HEK293 (cell line): Measurements from ENCODE around the gene HHIPL1.

ENCODE experiments used
- CTCF ChIA-PET: fragments of 350-600 bp; formaldehyde crosslinking; extraction: SDS; loops from one replicate; lab custom pipeline; 2021; ENCODE audit warnings: antibody characterized with exemption; lab: Yijun Ruan, JAX
- POLR2A ChIA-PET: fragments of 300-600 bp; formaldehyde crosslinking; extraction: SDS; loops from one replicate; lab custom pipeline; 2020; ENCODE audit warnings: antibody characterized with exemption, inconsistent platforms; lab: Yijun Ruan, JAX
- H3K27ac ChIP-seq: fragments of 200-500 bp; sonication (Bioruptor generic); 2 replicates; pipeline ENCODE4 v1.5.1; 2014; ENCODE audit warnings: low read depth, low read length, control low read depth, inconsistent platforms; ENCODE audit errors: extremely low read depth
- H3K36me3 ChIP-seq, 2 experiments: fragments of 200-500 bp in 1 of 2; sonication (Bioruptor generic) in 1 of 2; 1 replicate in 1 of 2; 2 replicates in 1 of 2; pipeline ENCODE4 v1.5.1; 2014 to 2017; ENCODE audit warnings: inconsistent platforms in 2 of 2, low read length in 2 of 2; ENCODE audit not compliant: control insufficient read depth in 2 of 2, insufficient read depth in 1 of 2
- H3K4me1 ChIP-seq: fragments of 200-500 bp; sonication (Bioruptor generic); 2 replicates; pipeline ENCODE4 v1.5.1; 2014; ENCODE audit warnings: mild to moderate bottlenecking, low read length, inconsistent platforms; ENCODE audit not compliant: control insufficient read depth, insufficient read depth
- H3K4me3 ChIP-seq: 2 replicates; pipeline ENCODE4 v1.5.1; 2011; ENCODE audit warnings: low read depth, mild to moderate bottlenecking, control low read depth, low read length, moderate library complexity
- H3K9me3 ChIP-seq: fragments of 200-500 bp; sonication (Bioruptor generic); 2 replicates; pipeline ENCODE4 v1.5.1; 2014; ENCODE audit warnings: low read depth, low read length, inconsistent platforms; ENCODE audit not compliant: control insufficient read depth, insufficient read depth
- GLIS2 ChIP-seq: fragments of 450-650 bp; formaldehyde crosslinking; IDR thresholded peaks from 2 replicates; pipeline ENCODE4 v1.5.1; 2016; ENCODE audit warnings: missing biosample characterization, missing genetic modification characterization
- KLF10 ChIP-seq: fragments of 450-650 bp; IDR thresholded peaks from 2 replicates; pipeline ENCODE4 v1.5.1; 2018; ENCODE audit warnings: missing biosample characterization, mild to moderate bottlenecking, missing genetic modification characterization
- KLF8 ChIP-seq: fragments of 450-650 bp; formaldehyde crosslinking; IDR thresholded peaks from 2 replicates; pipeline ENCODE4 v1.5.1; 2016; ENCODE audit warnings: missing biosample characterization, missing genetic modification characterization
- KLF9 ChIP-seq: fragments of 450-650 bp; formaldehyde crosslinking; IDR thresholded peaks from 2 replicates; pipeline ENCODE4 v1.5.1; 2016; ENCODE audit warnings: missing biosample characterization, missing genetic modification characterization, low read depth
- OSR2 ChIP-seq: fragments of 450-650 bp; formaldehyde crosslinking; IDR thresholded peaks from 2 replicates; pipeline ENCODE4 v1.5.1; 2016; ENCODE audit warnings: missing biosample characterization, missing genetic modification characterization
- TSHZ1 ChIP-seq: fragments of 450-650 bp; formaldehyde crosslinking; IDR thresholded peaks from 2 replicates; pipeline ENCODE4 v1.5.1; 2016; ENCODE audit warnings: missing biosample characterization, missing genetic modification characterization, borderline replicate concordance
- ZBTB10 ChIP-seq: fragments of 450-650 bp; formaldehyde crosslinking; IDR thresholded peaks from 2 replicates; pipeline ENCODE4 v1.5.1; 2016; ENCODE audit warnings: missing biosample characterization, missing genetic modification characterization
- ZBTB6 ChIP-seq: fragments of 450-650 bp; formaldehyde crosslinking; IDR thresholded peaks from 2 replicates; pipeline ENCODE4 v1.5.1; 2017; ENCODE audit warnings: missing biosample characterization, missing genetic modification characterization
- ZBTB8A ChIP-seq: fragments of 450-650 bp; formaldehyde crosslinking; IDR thresholded peaks from 2 replicates; pipeline ENCODE4 v1.5.1; 2016; ENCODE audit warnings: missing biosample characterization, missing genetic modification characterization
- ZEB2 ChIP-seq: fragments of 450-650 bp; formaldehyde crosslinking; IDR thresholded peaks from 2 replicates; pipeline ENCODE4 v1.5.1; 2016; ENCODE audit warnings: missing biosample characterization, missing genetic modification characterization
- ZNF114 ChIP-seq: fragments of 450-650 bp; formaldehyde crosslinking; IDR thresholded peaks from 2 replicates; pipeline ENCODE4 v1.5.0; 2017; ENCODE audit warnings: missing biosample characterization, missing genetic modification characterization
- ZNF184 ChIP-seq: fragments of 450-650 bp; IDR thresholded peaks from 2 replicates; pipeline ENCODE4 v1.5.1; 2018; ENCODE audit warnings: missing biosample characterization, mild to moderate bottlenecking, missing genetic modification characterization
- ZNF341 ChIP-seq: fragments of 450-650 bp; formaldehyde crosslinking; IDR thresholded peaks from 2 replicates; pipeline ENCODE4; 2016; ENCODE audit warnings: low read depth, missing biosample characterization, missing genetic modification characterization
- ZNF404 ChIP-seq: fragments of 450-650 bp; formaldehyde crosslinking; IDR thresholded peaks from 2 replicates; pipeline ENCODE4 v1.5.1; 2017; ENCODE audit warnings: missing biosample characterization, missing genetic modification characterization
- ZNF473 ChIP-seq: fragments of 450-650 bp; formaldehyde crosslinking; IDR thresholded peaks from 2 replicates; pipeline ENCODE4 v1.5.1; 2017; ENCODE audit warnings: missing biosample characterization, missing genetic modification characterization
- ZNF513 ChIP-seq: fragments of 450-650 bp; IDR thresholded peaks from 2 replicates; pipeline ENCODE4 v1.5.1; 2018; ENCODE audit warnings: missing biosample characterization, missing genetic modification characterization
- ZNF561 ChIP-seq: fragments of 450-650 bp; IDR thresholded peaks from 2 replicates; pipeline ENCODE4 v1.5.1; 2018; ENCODE audit warnings: missing biosample characterization, missing genetic modification characterization, borderline replicate concordance
- ZNF580 ChIP-seq: fragments of 450-650 bp; formaldehyde crosslinking; IDR thresholded peaks from 2 replicates; pipeline ENCODE4 v1.5.1; 2016; ENCODE audit warnings: missing biosample characterization, missing genetic modification characterization
- ZNF596 ChIP-seq: fragments of 450-650 bp; IDR thresholded peaks from 2 replicates; pipeline ENCODE4 v1.5.0; 2018; ENCODE audit warnings: missing biosample characterization, mild to moderate bottlenecking, missing genetic modification characterization, moderate library complexity
- ZNF610 ChIP-seq: fragments of 450-650 bp; formaldehyde crosslinking; IDR thresholded peaks from 2 replicates; pipeline ENCODE4 v1.5.1; 2016; ENCODE audit warnings: missing biosample characterization, missing genetic modification characterization, borderline replicate concordance
- ZNF660 ChIP-seq: fragments of 450-650 bp; IDR thresholded peaks from 2 replicates; pipeline ENCODE4 v1.5.1; 2018; ENCODE audit warnings: missing biosample characterization, mild to moderate bottlenecking, missing genetic modification characterization
- ZNF677 ChIP-seq: fragments of 450-650 bp; IDR thresholded peaks from 2 replicates; pipeline ENCODE4 v1.5.0; 2018; ENCODE audit warnings: missing biosample characterization, mild to moderate bottlenecking, missing genetic modification characterization, moderate library complexity
- ZNF692 ChIP-seq: fragments of 450-650 bp; formaldehyde crosslinking; IDR thresholded peaks from 2 replicates; pipeline ENCODE4 v1.5.1; 2016; ENCODE audit warnings: missing biosample characterization, missing genetic modification characterization
- ZNF76 ChIP-seq: fragments of 450-650 bp; formaldehyde crosslinking; IDR thresholded peaks from 2 replicates; pipeline ENCODE4; 2016; ENCODE audit warnings: low read depth, missing biosample characterization, missing genetic modification characterization, borderline replicate concordance
- ZSCAN30 ChIP-seq: fragments of 450-650 bp; IDR thresholded peaks from 2 replicates; pipeline ENCODE4 v1.5.1; 2018; ENCODE audit warnings: missing biosample characterization, mild to moderate bottlenecking, missing genetic modification characterization, moderate library complexity
- ZXDB ChIP-seq: fragments of 450-650 bp; formaldehyde crosslinking; IDR thresholded peaks from 2 replicates; pipeline ENCODE4 v1.5.1; 2016; ENCODE audit warnings: missing biosample characterization, missing genetic modification characterization

HHIPL1 gene

GRCh38 chr14:99604278-99604765 lies 40.6 kb upstream of the HHIPL1 start:
- Histone ChIP-seq H3K36me3 (peaks cover 0 to 4% of the 10 kb centered on the region in 2 experiments; a peak in 1 of 3 replicates), H3K27ac (peak overlapping the region; percentile 93), H3K4me1 (peaks cover 15% of the 10 kb centered on the region), H3K9me3 (no peaks in the 10 kb centered on the region), H3K4me3 (peak overlapping the region; percentile 64)
- CTCF ChIA-PET, result interaction anchor here (1.0 to 1.1 kb wide), 2 partner anchors 26 to 121 kb away, joined by 3 read pairs; no protein-coding TSS in a partner anchor
- POLR2A ChIA-PET, result interaction anchor here (0.7 to 3.1 kb wide), 6 partner anchors 10 to 123 kb away, joined by 3 to 20 read pairs (median 6); partner anchors contain the start of genes CCNK and SETD3
- TF ChIP-seq ZXDB (tag by site-specific recombination) (peak; percentile 99), ZNF677 (tag by site-specific recombination) (no peak), ZNF473 (tag by site-specific recombination) (no peak), TSHZ1 (tag by site-specific recombination) (no peak), ZNF561 (tag by site-specific recombination) (peak; percentile 60; the same call in 1 of the 2 replicates), OSR2 (tag by site-specific recombination) (peak; percentile 23; the same call in 1 of the 2 replicates), ZNF596 (tag by site-specific recombination) (no peak), GLIS2 (no peak; the same call in 1 of the 2 replicates), ZNF692 (tag by site-specific recombination) (0 out of 2 replicates have a peak, but pooled peaks have one; percentile 18), ZNF513 (tag by site-specific recombination) (no peak), ZBTB10 (tag by site-specific recombination) (no peak), ZEB2 (tag by site-specific recombination) (peak; percentile 87), ZNF610 (tag by site-specific recombination) (no peak), ZNF114 (tag by site-specific recombination) (no peak), ZNF76 (peak; percentile 72), ZNF404 (no peak), KLF9 (peak; percentile 36; the same call in 1 of the 2 replicates), ZNF341 (peak; percentile 79), ZBTB6 (tag by site-specific recombination) (peak; percentile 68; the same call in 1 of the 2 replicates), ZNF660 (tag by site-specific recombination) (peak; percentile 35; the same call in 1 of the 2 replicates), ZSCAN30 (tag by site-specific recombination) (0 out of 2 replicates have a peak, but pooled peaks have one; percentile 39), KLF10 (peak; percentile 100), KLF8 (tag by site-specific recombination) (peak; percentile 89), ZBTB8A (peak; percentile 98), ZNF580 (tag by site-specific recombination) (peak; percentile 54; the same call in 1 of the 2 replicates), ZNF184 (tag by site-specific recombination) (no peak)
